A549 (cell line): ENCODE data around the gene GBP2.
"Not testable (repeated sequence)": the region's sequence is repeated elsewhere in the genome, so short reads cannot be mapped to it uniquely, and the experiment has no call there.

Source experiments
- CTCF ChIP-seq: fragments of >200 bp; sonication (Bioruptor Twin); formaldehyde crosslinking; IDR thresholded peaks from 3 replicates; pipeline ENCODE4 v1.5.1; 2016
- RAD21 ChIP-seq, 2 experiments: fragments of >200 bp in 1 of 2; sonication (Bioruptor Twin) in 1 of 2; formaldehyde crosslinking in 1 of 2; IDR thresholded peaks in 1 of 2; conservative IDR thresholded peaks in 1 of 2; 2 replicates in 1 of 2; 3 replicates in 1 of 2; pipeline ENCODE4 v1.6.1; 2012 to 2018; ENCODE audit warnings: inconsistent platforms in 1 of 2
- SMC3 ChIP-seq: fragments of >200 bp; sonication (Bioruptor Twin); formaldehyde crosslinking; IDR thresholded peaks from 3 replicates; pipeline ENCODE4 v1.6.1; 2018; ENCODE audit warnings: inconsistent platforms

- not testable (repeated sequence) for TF ChIP-seq CTCF; SMC3; RAD21 (conservative IDR thresholded peaks at IDR 0.05 in 1 of 2, IDR thresholded peaks at IDR 0.05 in 1 of 2)
Observed at GRCh38 chr1:89126602-89127565, 970 bp upstream of the GBP2 start.
